Kidney glomerular epithelial cell (primary cell): ENCODE measurements around the gene CD2BP2.
"Not testable (repeated sequence)": the region's sequence is repeated elsewhere in the genome, so short reads cannot be mapped to it uniquely, and the experiment has no call there.

Source experiments
- DNase-seq: peaks from one replicate; lab custom pipeline; 2025; lab: John Stamatoyannopoulos, UW

CD2BP2 gene

GRCh38 chr16:30355144-30355953 is at the start of gene CD2BP2:
Gene CD2BP2 (minus strand): TSS chr16:30355308. CDS start chr16:30354681, 627 bp downstream.
- peak; percentile 98 for DNase-seq

GRCh38 chr16:30401768-30402425 is 46.8 kb upstream of the CD2BP2 start:
- no peak for DNase-seq

- DNase-seq = no peak
Observed at GRCh38 chr16:30399435-30400186, 44.5 kb upstream of the CD2BP2 start.

GRCh38 chr16:30398661-30399434 is 43.7 kb upstream of the CD2BP2 start:
- no peak for DNase-seq

GRCh38 chr16:30397776-30398660 is 42.9 kb upstream of the CD2BP2 start:
- DNase-seq = no peak

- DNase-seq = no peak
Observed at GRCh38 chr16:30397056-30397455, 41.9 kb upstream of the CD2BP2 start.

- DNase-seq = not testable (repeated sequence)
Observed at GRCh38 chr16:30396627-30397026, 41.5 kb upstream of the CD2BP2 start.

- DNase-seq = peak; percentile 19
Observed at GRCh38 chr16:30395992-30396585, 41.0 kb upstream of the CD2BP2 start.

GRCh38 chr16:30395155-30395991 is 40.3 kb upstream of the CD2BP2 start, which contains the start of gene ZNF48:
Gene ZNF48 (plus strand): TSS chr16:30395420. CDS start chr16:30395795, 375 bp downstream.
- peak; percentile 74 for DNase-seq

- peak; percentile 10 for DNase-seq
Observed at GRCh38 chr16:30394592-30395154, 39.6 kb upstream of the CD2BP2 start.

- no peak for DNase-seq
Observed at GRCh38 chr16:30383521-30383920, 28.4 kb upstream of the CD2BP2 start.

- DNase-seq = no peak
Observed at GRCh38 chr16:30382111-30382881, 27.2 kb upstream of the CD2BP2 start, which contains the start of gene SEPTIN1. Gene SEPTIN1 (minus strand): TSS chr16:30382561. CDS start chr16:30382542, 19 bp downstream.

GRCh38 chr16:30381291-30382041 is 26.4 kb upstream of the CD2BP2 start:
- no peak for DNase-seq

GRCh38 chr16:30380803-30381208 is 25.7 kb upstream of the CD2BP2 start:
- no peak for DNase-seq

- no peak for DNase-seq
Observed at GRCh38 chr16:30380072-30380802, 25.1 kb upstream of the CD2BP2 start.

GRCh38 chr16:30379158-30379783 is 24.2 kb upstream of the CD2BP2 start:
- no peak for DNase-seq
